Stimulated activated CD4-positive, alpha-beta T cell treated with anti-CD3 and anti-CD28 coated beads, Interleukin-4, amount 100 ng/mL, for 1 hour (primary cell): ENCODE measurements around the gene KBTBD4.
A peak's percentile ranks its signal among the peaks of the same experiment; 100 is the strongest.
"Not testable (repeated sequence)": the region's sequence is repeated elsewhere in the genome, so short reads cannot be mapped to it uniquely, and the experiment has no call there.

Source experiments
- DNase-seq: peaks from one replicate; pipeline ENCODE4 v3.0.0-alpha.2; 2020

The KBTBD4 gene

DNA sequence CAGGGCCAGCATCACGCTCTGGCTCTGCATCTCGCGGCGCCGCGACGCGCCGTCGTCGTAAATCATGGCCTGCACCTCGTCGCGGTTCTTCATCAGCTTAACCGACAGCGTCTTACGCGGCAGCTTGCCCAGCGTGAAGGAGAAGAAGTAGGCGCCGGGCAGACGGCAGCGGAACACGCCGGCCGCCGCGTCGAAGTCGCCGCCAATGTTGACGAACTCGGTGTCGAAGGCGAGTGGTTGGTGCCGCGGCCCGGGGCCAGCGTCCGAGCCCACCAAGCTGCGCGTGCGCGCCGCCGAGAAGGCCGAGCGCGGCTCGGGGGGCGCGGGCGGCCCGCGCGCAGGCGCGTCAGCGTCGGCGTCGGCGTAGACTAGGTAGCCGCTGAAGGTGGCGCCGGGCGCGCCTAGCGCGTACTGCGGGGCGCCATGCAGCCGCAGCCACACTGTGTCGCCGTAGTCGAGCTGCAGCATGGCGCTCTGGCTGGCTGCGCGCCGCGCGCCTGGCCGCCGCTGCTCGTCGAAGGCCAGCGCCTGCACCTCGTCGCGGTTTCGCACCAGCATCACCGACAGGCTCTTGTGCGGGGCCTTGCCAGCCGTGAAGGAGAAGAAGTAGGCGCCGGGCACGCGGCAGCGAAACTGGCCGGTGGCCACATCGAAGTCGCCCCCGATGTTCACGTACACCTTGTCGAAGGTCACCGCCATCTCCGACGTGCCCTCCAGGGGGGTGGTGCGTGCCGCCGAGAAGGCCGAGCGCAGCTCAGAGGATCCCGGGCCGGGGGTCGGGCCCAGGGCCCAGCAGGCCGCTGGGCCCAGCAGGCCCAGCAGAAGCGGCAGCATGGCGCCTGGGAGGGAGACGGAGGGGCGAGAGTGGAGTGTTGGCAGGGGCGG lies 11.4 kb upstream of the KBTBD4 start:
- no peak for DNase-seq

DNA sequence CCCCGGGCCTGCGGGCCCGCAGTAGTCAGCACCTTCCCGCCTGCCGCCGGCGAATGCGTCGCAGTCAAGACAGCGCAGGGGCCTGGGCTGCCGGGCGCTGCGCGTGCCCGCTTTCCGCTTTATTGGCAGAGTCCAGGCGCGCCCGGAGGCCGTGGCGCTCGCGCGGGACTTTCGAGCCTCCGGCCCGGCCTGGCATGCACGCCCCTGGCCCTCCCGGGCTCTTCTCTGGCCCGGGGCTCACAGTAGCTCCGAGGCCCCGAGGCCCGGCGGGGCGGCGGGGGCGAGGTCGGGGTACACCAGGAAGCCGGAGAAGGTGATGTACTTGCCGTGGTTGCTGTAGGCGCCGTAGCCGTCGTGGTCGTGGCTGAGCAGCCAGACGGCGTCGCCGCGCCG lies 10.8 kb upstream of the KBTBD4 start:
- no peak for DNase-seq

DNA sequence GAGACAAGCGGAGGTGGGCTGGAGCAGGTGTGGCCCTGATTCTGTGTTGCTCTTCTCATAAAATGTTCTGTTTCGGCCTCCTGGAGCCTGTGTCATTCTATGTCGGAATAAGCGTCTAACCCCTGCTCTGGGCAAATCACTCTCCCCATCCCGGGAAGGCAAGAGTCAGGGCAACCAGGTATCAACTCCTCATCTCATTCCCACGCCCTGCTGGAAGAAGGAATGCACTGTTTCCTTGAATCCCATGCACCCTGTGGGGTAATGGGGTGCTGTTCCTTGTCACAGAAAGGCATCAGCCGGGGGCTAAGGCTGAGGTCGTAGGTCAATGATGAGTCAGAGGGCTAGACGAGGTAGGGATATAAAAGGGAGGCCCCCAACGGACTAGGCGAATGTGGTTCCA lies 10.3 kb upstream of the KBTBD4 start:
- DNase-seq: no peak

DNA sequence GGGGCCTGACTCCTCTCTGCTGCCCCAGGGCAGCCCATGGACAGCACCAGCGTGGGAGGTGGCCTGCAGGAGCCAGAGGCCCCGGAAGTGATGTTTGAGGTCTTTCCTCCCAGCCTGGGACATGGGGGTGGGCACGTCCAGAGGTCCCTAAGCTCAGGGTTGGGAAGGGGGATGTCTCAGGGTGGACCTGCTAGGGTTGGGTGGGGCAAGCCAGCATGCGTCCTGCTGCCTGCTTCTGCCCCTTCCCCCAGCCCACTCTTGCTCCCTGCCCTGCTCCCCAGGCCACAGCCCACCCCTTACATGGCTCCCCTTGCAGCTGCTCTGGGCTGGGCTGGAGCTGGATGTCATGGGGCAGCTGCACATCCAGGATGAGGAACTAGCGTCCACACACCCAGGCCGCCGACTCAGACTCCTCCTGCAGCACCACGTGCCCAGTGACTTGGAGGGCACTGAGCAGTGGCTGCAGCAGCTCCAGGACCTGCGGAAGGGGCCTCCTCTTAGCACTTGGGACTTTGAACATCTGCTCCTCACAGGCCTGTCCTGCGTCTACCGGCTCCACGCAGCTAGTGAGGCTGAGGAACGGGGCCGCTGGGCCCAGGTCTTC lies 9.1 kb upstream of the KBTBD4 start:
- DNase-seq: no peak

DNA sequence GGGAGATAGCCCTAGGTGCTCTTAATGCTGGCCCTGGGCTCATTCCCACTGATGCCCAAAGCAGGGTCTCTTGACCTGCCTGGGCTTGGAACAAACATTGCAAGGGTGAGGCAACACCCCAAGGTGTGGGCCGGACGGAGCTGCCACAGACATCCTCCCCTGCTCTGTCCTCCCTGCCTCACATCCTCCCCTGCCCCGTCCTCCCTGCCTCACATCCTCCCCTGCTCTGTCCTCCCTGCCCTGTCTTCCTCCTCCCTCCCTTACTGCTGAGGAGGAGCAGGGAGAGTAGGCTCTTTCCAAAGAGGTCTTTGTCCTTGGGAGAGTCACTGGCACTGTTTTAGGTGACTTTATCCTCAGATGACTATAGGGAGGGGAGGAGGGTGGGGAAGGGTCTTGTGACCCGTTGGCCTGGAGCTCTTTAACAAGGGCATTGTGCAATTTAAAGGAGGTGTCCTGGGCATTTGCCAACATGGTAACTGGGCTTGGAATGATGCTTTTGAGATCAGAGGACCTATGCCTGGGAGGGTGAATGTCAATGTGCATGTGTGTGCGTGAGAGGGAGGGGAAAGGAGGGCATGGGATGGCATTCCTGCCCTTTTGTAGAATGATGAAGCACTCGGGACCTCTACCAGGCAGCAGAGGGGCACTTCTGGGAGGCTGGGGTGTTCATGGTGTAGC lies 8.4 kb upstream of the KBTBD4 start:
- no peak for DNase-seq

- no peak for DNase-seq
Measured at GRCh38 chr11:47586098-47586855, 7.5 kb upstream of the KBTBD4 start, which contains the start of gene FAM180B. Gene FAM180B, plus strand, starts transcription at chr11:47586678. Its CDS starts 91 bp downstream, at chr11:47586769.

DNA sequence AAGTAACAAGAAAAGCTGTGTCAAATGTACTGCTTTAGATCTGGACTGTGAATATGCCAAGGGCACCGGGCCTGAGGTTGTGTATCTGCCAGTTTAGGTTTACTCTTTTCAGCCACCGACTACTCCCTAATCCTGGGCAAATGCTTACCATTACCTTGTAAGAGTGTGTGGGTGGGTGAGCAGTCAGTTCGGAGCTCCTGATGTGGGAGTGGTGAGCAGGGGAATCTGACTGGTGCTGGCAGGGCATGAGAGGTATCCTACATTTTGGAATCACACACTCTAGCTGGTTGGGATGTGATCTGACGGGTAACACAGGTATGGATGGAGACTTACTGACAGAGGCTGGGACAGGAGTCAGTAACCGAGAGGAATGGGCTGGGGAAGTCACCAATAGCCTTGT lies 5.1 kb upstream of the KBTBD4 start:
- no peak for DNase-seq

DNA sequence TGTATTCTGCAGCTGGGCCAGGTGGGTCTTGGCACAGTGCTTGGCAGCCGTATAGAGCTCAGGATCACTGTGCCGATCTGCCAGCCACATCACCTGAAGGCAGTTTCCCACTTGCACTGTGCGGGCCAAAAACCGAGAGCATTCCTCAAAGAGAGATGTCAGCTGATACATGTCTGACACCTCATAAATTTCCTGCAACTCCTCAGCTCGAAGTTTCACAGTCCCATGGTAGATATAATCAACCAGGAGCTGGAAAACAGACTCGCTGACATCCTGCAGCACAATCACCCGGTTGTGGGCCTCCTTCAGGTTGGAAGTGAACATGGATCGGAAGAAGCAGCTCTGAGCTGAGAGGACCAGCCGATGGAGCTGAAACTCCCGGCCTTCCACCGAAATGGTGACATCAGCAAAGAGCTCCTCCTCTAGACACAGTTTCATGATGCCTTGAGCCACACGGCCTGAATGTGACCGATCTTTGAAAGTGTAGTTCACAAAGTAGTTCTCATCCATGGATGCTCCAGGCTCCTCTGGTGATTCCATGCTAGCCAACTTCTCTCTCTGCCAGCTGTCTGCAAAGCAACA lies 1.2 kb downstream of the KBTBD4 start:
- DNase-seq: no peak

DNA sequence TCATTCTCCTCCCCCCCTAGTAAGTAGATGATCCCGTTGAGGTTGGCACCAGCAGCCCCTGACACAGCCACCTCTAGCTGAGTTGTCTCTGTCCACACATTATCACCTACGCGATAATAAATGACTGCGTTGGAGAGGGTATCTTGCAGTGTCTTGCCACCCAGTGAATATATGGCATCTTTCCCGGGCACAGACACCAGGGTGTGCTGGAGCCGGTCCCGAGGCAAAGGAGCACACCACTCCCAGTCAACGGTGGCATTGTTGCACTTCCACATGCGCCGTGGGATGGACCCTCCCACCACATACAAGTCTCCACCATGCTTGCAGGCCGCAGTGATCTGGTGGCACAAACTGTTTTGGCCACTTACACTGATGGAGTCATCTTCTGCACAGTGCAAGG lies 5.4 kb downstream of the KBTBD4 start:
- DNase-seq: no peak

- no peak for DNase-seq
Measured at GRCh38 chr11:47572715-47573255, 6.0 kb downstream of the KBTBD4 start.

DNA sequence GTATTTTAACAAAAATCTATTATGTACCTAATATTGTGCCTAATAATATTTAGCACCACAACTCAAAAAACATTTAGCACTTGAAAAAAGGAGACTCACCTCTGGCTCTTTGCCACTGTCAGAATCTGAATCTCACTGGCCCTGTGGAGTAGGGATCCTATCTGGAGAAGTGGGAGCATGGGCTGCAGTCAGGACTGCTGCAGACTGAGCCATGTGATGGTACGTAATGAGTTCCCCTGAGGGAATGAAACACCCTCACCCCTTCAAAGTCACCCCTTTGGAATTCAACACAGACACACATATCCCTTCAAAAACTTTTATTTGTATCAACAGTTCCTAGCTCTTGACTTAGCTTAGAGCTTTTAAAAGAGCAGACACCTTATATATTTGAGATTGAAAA lies 6.9 kb downstream of the KBTBD4 start:
- DNase-seq: no peak

DNA sequence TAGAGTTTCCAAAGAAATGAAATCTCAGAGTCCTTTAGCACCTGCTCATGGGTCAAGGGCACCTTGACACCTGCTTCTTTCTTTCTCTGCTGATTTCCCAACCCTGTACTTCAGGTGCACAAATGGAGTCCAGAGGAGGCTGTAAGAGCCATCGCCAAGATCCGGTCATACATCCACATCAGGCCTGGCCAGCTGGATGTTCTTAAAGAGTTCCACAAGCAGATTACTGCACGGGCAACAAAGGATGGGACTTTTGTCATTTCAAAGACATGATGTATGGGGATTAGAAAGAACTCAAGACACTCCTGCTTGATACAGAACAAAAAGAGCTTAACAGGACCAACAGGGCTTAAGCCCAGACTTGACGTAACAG lies 7.4 kb downstream of the KBTBD4 start:
- no peak for DNase-seq

- DNase-seq: no peak
Measured at GRCh38 chr11:47570651-47571356, 8.0 kb downstream of the KBTBD4 start.

- no peak for DNase-seq
Measured at GRCh38 chr11:47569646-47570045, 9.1 kb downstream of the KBTBD4 start.

GRCh38 chr11:47566149-47566698 lies 12.5 kb downstream of the KBTBD4 start:
- DNase-seq: no peak

- peak; percentile 71 for DNase-seq
Measured at GRCh38 chr11:47565340-47566148, 13.2 kb downstream of the KBTBD4 start, which contains the start of gene PTPMT1. Gene PTPMT1, plus strand, starts transcription at chr11:47565599. Its CDS starts 24 bp downstream, at chr11:47565623.

DNA sequence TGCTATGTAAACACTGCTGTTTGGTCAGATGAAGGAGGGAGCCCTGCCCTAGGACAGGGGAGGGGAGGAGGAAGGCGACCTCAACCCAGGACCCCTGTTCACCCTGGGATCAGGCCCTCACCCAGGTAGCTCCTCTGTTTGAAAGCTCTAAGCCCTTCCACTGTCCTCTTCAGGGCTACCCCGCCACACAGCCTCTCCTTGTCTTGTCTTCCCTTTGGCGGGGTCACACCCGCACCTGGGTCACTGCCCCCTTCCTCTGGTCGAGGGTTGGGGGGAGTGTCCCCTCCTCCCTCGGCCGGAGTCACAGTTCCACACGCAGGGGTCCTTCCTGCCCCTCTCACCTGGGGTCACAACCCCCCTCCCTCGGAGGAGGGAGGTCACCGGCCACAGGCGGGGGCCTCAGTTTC lies 13.8 kb downstream of the KBTBD4 start:
- no peak for DNase-seq

DNA sequence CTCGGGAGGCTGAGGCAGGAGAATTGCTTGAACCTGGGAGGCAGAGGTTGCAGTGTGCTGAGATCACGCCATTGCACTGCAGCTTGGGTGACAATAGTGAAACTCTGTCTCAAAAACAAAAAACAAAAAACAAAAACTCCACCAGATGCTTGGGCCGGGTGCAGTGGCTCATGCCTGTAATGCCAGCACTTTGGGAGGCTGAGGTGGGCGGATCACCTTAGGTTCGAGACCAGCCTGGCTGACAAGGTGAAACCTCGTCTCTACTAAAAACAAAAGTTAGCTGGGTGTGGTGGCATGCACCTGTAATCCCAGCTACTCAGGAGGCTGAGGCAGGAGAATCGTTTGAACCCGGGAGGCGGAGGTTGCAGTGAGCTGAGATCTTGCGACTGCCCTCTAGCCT lies 14.4 kb downstream of the KBTBD4 start:
- DNase-seq: not testable (repeated sequence)

DNA sequence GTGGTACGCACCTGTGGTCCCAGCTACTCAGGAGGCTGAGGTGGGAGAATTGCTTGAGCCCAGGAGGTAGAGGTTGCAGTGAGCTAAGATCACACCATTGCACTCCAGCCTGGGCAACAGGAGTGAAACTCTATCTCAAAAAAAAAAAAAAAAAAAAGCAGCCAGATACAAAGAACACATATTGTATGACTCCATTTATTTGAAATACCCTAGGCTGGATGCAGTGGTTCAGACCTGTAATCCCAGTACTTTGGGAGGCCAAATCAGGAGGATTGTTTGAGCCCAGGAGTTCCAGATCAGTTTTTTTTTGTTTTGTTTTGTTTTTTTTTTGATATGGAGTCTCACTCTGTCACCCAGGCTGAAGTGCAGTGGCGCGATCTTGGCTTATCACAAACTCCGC lies 16.4 kb downstream of the KBTBD4 start:
- DNase-seq: not testable (repeated sequence)

GRCh38 chr11:47560426-47560825 lies 18.3 kb downstream of the KBTBD4 start:
- no peak for DNase-seq
